Nucleus accumbens (tissue), 56 donors: Measurements from ENCODE around the gene UNC119.
A peak's percentile ranks its signal among the peaks of the same experiment; 100 is the strongest.

ENCODE experiments used
- DNase-seq, 56 donors: peaks; one replicate each; lab custom pipeline; 2025; lab: John Stamatoyannopoulos, UW

The UNC119 gene

DNA sequence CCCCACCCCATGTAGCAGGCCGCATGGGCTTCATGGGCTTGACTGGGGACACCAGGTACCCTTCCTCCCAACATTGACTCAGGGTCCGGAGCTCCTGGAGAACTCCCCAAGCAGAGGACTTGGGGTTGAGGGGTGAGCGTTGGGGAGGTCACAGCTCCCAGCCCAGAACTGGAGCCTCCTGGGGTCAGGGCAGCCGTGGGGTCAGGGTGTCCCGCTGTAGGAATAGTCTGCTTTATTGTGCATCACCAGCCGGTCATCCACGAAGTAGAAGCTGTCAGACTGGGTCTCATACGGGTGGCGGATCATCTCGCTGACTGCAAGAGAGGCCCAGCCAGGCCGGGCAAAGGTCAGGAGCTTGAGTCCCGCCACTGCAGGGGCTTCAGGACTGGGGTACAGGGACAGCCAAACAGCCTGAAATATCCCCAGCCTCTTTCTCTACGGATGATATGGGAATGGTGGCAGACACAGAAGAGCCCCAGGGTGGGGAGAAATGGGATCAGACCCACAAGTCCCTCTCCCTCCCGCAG, 5.3 kb downstream of the UNC119 start:
- DNase-seq: no peak

DNA sequence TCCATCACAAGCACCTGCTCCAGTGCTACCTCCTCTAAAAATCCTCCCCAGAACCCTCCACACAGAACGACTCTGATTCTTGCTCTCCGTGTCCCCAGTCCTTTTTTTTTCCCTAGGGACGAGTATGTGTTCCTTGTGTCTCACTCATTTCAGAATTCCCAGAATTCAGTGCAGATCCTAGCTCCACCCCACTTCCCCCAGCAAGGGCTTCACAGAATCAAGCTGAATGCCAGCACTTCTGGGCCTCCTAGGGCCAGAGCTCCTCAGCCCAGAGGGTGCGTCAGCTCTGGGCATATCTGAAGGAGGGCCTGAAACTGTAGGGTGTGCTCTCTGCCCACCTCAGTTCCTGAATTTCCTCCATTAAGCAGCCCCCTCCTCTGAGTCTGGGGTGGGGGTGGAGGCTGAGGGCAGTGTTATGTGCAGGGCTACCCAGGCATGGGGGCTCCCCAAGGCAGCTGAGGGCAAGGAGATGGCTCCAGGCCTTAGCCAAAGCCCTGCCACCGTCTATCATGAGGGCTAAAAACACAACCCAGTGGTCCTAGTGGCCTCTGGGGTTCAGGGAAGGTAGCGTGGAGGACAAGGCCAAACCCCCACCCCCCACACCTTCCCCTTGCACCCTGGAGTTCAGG, 6.5 kb downstream of the UNC119 start:
- DNase-seq: no peak

DNA sequence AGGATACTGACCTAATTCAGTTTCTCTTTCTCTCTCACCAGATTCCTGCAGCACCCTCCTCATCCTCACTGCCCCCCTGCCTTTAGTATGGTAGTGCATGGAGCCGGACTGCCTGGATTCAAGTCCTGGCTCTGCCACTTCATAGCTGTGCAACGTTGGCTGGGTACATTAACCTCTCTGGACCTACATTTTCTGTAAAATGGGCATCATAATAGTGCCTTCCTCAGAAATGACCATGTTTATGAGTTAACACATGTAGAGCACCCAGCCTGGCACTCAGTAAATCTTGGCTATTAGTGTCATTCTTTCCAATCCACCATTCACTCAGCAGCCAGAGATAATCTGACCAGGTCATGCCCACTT, 7.3 kb downstream of the UNC119 start:
- no peak for DNase-seq

DNA sequence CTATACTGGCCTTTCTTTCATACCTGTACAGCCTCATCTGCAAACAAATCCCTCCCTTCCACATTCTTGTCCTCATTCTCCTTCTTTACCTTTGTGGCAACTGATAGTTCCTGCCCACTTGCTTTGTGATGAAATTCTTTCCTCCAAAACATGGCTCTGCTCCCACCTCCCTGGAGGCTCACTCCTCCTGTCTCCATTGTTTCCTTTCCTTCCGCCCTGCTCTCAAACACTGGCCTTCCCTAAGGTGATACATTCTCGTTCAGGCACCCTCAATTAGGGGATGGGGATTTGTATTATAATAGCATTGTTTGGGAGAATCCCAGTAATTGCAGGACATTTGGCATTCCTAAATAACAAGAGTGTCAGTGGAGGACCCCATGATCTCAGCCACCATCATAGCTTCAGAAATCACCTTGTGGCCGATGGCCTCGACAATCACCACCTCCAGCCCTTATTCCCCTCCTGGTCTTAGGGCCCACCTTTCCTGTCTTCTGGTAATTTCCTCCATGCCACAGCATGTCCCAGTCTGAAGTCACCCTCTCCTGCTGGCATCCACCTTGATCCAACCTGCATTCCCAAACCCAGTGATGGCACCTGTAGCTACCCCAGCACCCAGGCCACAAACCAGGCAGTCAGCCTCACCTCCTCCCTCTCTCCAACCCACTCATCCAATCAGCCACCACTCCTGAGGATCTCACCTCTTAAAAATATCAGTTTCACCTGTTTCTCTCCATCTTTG, 7.9 kb downstream of the UNC119 start:
- no peak for DNase-seq

DNA sequence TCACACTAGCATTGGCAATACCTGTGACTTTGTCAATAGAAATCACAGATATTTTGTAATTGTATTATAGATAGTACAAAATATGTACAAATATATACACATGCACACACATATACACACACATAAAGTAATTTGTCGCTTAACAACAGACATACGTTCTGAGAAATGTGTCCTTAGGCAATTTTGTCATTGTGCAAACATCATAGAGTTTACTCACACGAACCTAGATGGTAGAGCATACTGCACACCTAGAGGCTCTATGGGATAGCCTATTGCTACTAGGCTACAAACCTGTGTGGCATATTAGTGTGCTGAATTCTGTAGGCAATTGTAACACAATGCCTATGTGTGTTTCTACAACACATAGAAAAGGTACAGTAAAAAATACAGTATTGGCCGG, 11.0 kb downstream of the UNC119 start:
- no peak for DNase-seq

DNA sequence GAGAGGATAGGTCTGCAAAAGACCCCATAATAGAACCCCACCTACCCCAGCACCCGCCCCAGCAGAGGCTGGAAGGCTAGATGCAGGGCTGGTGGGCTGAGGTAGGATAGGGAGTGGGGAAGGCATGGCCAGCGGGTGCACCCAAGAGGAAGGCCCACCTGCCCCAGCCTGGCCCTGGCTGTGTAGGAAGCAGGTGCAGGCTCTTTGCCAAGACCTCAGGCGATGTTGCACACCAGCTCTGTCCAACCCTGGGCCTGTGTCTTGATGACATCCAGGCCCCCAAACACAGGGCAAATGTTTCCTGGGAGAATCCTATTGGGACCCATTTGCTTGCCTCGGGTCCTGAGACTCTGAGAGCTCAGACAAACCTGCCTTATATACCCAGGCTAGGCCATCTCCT, 12.2 kb downstream of the UNC119 start:
- DNase-seq: no peak

DNA sequence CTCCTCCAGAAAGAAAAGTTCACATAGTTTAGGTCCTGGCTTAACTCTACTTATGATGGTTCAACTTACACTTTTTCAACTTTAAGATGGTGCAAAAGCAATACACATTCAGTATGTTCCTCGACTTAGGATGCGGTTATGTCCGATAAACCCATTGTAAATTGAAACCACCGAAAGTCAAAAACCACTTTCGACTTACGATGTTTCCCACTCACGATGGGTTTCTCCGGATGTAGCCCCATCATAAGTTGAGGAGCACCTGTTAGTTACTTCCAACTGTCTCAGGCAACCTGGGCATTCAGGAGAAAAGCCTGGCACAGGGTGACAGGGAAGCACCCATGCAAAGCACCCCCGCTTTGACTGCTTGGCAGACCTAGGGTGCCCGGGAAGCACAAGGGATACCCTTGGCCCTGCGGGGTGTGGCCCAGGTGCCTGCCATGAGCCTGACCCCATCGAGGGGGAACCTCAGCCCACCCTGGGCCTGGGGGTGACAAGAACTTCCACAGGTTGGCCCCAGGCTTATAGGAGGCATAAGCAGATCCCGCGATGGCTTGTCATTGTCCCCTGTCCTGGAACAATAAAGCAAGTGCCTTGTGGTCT, 14.0 kb downstream of the UNC119 start:
- DNase-seq: no peak

DNA sequence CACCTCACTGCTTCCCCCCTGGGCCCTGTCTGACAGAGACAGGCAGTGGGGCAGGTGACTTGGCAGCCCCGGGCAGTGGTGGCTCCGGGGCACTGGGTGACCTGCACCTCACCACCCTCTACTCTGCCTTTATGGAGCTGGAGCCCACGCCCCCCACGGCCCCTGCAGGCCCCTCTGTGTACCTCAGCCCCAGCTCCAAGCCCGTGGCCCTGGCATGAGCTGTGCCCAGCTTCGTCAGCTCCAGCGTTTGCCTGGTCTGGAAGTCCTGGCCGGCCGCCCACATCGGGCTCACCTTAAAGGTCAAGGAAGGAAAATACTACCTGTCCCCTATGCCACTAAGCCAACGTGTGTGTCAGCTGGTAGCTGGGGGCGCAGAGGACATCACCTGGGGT, 15.2 kb downstream of the UNC119 start:
- DNase-seq: no peak

DNA sequence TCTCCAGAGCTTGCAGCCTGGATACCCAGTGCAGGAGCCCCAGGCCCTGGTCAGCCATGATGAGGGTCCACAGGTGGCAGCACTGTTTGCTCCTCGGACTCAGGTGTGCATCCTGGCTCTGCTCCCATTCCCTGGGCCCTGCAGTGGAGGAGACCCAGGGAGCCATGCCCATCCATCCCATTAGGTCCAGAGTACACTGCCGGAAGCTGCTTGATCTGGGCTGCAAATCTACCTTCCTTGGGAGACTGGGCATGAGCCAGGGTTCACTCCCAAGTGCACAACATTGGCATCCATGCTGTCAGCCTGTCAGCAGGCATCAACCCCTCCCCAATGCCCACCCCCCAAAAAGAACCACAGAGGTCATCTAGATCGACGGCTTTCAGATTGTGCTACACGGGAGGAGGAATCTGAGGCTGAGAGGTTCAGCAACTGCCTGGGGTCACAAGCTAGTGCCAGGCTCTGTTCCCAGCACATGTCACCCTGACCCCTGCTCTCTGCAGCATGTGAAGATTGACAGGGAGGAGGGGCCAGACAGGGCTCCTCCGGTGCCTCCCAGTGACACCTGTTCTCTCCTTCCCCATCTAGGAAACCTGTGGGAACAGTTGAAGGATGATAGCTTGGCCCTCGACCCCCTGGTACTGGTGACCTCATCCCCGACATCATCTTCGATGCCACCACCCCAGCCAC, 15.7 kb downstream of the UNC119 start:
- DNase-seq: no peak

DNA sequence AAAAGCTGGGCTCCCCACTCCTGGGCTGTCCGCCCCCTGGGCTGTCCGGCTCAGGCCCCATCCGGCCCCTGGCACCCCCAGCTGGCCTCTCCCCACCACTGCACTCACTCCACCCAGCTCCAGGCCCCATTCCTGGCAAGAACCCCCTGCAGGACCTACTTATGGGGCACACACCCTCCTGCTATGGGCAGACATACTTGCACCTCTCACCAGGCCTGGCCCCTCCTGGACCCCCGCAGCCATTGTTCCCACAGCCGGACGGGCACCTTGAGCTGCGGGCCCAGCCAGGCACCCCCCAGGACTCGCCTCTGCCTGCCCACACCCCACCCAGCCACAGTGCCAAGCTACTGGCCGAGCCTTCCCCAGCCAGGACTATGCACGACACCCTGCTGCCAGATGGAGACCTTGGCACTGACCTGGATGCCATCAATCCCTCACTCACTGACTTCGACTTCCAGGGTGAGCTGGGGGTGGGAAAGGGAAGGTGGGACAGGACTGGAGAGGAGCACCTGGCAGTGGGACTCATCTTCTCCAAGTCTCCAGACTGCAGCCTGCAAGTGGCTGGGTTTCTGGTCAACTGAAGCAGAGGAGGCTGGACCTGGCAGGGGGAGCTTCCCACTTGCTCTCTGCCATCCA, 17.6 kb downstream of the UNC119 start:
- DNase-seq: no peak

DNA sequence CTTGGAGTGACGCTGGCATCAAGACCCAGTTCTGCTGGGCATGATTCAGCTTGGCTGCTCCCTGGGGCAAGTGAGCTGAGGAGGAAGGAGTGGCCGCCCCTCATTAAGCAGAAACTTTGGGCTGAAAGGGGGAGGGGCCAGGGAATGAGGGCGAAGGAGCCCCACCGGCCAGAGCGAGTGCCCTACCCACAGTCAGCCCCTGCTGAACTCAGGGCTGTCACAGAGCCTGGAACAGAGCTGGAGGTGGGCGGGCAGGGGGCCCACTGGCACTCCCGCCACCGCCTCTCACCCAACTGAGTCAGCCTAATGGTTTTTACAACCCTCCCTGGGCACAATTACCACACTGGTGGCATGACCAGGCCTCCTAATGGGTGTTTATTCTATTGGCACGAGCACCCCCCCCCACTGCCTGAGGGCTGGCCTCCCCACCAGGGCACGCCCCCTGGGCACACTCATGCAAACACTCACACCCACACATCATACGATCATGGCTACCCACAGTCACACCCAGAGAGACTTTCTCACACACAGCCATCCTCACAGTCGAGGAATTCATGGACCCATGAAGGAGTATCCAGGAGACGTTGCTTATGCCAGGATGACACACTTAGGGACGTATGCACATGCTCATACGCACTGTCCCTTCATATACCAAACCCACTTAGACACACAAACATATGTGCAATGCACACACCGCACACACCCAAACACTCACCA, 19.2 kb downstream of the UNC119 start:
- peak in 1 of 56 donors; percentile 34 for DNase-seq

DNA sequence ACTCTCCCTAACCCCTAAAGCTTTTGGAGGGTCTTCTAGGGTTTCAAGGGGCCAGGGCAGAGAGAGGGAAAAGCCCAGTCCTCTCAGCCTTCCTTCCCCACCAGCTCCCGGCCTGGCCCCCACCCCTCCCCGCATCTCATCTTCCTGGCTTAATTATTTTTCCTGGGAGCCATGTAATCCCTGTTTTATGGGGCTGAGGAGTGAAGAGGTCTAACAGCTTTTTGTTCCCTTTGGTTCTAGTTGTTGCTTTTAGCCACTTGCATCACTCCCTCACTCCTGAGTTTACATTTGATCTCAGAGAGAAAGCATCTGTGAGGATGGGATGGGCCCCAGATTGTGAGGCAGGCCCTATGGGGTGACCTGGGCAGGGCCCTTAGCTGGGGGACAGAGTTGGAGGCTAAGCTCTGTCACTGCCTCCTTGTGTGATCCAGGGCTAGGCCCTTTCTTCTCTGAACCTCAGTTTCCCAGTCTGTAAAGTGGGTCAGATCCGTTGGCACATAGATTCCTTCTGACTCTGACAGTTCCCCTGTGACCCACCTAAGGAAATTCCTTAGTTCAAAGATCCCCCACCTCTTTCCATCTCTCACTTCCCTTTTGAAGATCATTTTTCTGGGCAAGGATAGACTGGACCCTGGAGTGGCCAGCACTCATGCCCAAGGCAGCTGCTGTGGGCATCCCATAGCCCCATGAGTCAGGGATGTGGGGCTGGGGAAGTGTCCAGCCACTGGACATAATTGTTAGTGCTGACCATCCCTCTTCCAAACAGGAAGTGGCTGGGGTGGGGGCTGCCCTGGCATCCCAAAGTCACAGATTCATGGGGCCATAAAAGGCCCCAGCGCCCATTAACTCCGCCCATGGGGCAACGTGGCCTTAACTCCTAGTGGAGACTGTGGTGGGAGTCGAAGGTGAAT, 20.1 kb downstream of the UNC119 start:
- DNase-seq: no peak

DNA sequence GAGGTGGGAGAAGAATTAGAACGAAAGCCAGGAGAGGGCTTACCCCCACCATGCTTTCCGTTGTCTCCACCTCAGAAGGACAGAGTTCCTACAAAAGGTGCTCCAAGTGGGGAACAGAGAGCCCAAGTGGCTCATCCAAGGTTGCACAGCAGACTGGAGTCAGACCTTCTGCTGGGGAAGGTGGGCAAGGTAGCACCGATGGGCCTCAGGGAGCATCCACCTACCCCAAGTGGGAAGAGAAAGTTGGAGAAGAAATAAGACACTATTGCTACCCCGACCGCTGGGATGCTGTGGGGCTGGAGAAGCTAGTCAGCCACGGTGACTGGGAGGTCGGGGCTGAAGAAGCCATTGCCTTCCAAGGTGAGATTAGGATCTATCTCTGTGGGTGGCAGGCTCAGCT, 21.5 kb downstream of the UNC119 start:
- DNase-seq: no peak

DNA sequence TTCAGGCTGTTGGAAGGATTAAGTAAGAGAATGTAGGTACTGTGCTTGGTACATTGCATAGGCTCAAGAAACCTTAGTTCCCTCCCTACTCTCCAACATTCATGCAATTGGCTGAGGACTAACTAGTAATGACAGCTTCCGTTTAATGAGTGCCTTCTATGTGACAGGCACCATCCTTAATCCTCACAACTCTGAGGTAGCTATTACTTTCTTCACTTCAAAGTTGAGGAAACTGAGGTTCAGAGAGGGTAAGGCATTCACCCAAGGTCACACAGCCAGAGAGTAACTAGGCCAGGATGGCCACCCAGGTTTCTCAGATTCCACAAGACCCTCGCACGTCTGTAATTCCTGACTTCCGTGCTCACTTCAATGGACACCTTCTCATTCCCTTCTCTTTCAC, 22.2 kb downstream of the UNC119 start:
- DNase-seq: no peak

DNA sequence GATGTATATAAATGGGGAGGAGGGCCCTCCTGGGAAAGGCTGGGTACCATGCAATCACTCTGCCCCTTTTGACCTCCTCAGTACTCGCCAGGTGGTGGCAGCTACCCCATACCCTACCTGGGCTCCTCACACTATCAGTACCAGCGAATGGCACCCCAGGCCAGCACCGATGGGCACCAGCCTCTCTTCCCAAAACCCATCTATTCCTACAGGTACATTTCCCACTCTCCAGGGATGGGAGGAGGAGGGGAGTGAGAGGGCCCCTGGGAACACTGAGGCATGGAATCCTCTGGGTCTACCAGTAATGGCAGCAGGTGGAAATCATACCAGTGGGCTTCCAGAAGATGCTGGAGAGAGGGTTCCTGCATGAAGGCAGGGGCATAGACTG, 23.4 kb downstream of the UNC119 start:
- no peak for DNase-seq

DNA sequence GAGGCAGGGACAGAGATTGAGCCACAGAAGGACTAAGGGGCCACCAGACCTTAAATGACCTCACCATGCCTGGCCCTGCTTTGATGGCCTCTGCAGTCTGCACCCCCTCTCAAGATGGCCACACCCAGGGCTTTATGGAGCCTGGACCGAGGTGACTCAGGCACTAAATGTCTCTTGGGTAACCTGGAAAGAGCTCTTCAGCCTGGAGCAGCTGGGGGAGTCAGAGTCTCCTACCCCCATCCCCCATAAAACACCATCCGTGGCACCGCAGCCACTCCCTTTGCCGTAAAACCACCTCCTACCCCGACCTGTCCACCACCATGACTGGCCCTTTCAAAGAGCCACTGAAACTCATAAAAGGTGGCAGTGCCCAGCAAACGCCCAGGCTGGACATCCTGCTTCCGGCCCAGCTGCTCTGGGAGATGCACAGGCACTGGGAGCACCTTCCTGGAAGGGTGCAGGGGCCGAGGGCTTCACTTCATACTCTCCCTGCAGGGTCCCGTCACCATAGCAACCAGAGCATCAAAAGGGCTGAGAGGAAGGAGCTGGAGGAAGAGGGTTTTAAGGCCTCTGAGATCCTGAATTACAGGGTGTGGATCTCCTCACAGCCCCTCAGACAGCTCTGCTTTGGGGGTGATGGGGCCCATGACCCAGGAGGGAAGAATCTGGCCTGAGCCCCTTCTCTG, 24.0 kb downstream of the UNC119 start:
- no peak for DNase-seq

DNA sequence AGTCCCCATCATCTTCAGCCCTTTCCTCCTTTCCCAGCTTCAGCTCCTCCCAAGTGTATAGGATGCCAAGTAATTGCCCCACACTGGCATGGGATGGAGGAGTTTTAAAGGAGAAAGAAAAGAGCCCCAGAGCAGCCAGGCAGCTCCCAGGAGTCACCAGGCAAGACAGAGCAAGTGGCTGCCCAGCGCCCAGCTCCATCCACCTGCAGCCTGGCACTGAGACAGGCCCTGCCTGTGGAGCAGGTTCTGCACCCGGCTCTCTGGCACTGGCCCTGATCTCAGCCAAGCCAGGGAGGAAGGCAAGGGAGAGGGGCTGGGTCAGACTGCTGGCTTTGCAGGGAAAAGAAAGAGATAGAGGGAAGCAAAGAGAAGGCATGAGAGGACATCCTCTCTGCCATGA, 24.6 kb downstream of the UNC119 start:
- no peak for DNase-seq

DNA sequence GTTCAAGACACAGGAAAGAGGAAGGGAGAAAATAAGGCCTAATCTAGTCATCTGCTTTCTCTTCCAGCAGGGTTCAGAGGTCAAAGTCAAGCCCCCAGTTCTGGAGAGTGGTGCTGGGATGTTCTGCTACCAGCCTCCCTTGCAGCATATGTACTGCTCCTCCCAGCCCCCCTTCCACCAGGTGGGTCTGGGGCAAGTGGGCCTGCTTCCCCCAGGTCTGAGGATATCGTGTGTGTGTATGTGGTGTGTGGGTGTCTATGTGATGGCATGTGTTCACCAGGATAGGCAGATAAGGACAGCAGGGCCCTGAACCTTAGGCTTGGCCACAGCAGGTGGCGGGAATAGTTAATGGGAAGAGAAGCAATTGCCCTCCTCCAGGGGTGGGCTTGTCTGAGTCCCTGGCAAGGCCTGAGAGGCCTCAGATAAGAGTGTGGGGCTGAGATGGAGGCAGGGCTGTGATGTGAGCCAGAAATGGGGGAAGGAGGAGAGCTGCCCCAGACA, 25.2 kb downstream of the UNC119 start:
- no peak for DNase-seq
